Stimulated activated CD4-positive, alpha-beta T cell treated with anti-CD3 and anti-CD28 coated beads, Interleukin-12 subunit alpha, Interleukin-12 subunit beta, amount 100 ng/mL, for 4 hours (primary cell): ENCODE data around the gene CFB.
A peak's percentile ranks its signal among the peaks of the same experiment; 100 is the strongest.
"Not testable (repeated sequence)": the region's sequence is repeated elsewhere in the genome, so short reads cannot be mapped to it uniquely, and the experiment has no call there.

Source experiments
- DNase-seq: peaks from one replicate; pipeline ENCODE4 v3.0.0-alpha.2; 2020

The CFB gene

GRCh38 chr6:31945507-31946369, at the start of gene CFB:
Gene CFB (plus strand): TSS chr6:31946095. CDS start chr6:31946222, 127 bp downstream.
- DNase-seq = no peak

- DNase-seq = no peak
Observed at GRCh38 chr6:31896493-31896855, 49.4 kb upstream of the CFB start.

GRCh38 chr6:31896856-31897611, 48.9 kb upstream of the CFB start:
- no peak for DNase-seq

- peak; percentile 82 for DNase-seq
Observed at GRCh38 chr6:31897612-31898382, 48.1 kb upstream of the CFB start, which contains the start of gene EHMT2. Gene EHMT2 (minus strand): TSS chr6:31897698. CDS start chr6:31897677, 21 bp downstream.

GRCh38 chr6:31898383-31899011, 47.4 kb upstream of the CFB start:
- DNase-seq = no peak

GRCh38 chr6:31899215-31899614, 46.7 kb upstream of the CFB start:
- no peak for DNase-seq

- DNase-seq = no peak
Observed at GRCh38 chr6:31899882-31900722, 45.8 kb upstream of the CFB start.

GRCh38 chr6:31900917-31901414, 44.9 kb upstream of the CFB start:
- DNase-seq = no peak

GRCh38 chr6:31901415-31901952, 44.4 kb upstream of the CFB start:
- DNase-seq = peak; percentile 69

GRCh38 chr6:31901953-31902643, 43.8 kb upstream of the CFB start, which contains the start of gene ZBTB12:
Gene ZBTB12 (minus strand): TSS chr6:31902086. CDS start chr6:31901305, 781 bp downstream.
- peak; percentile 83 for DNase-seq

GRCh38 chr6:31903957-31904356, 41.9 kb upstream of the CFB start:
- DNase-seq = no peak

- no peak for DNase-seq
Observed at GRCh38 chr6:31905041-31905440, 40.9 kb upstream of the CFB start.

- no peak for DNase-seq
Observed at GRCh38 chr6:31906122-31906521, 39.8 kb upstream of the CFB start.

- DNase-seq = not testable (repeated sequence)
Observed at GRCh38 chr6:31906727-31907126, 39.2 kb upstream of the CFB start.

- DNase-seq = no peak
Observed at GRCh38 chr6:31907158-31907813, 38.6 kb upstream of the CFB start.

- not testable (repeated sequence) for DNase-seq
Observed at GRCh38 chr6:31908255-31908654, 37.6 kb upstream of the CFB start.

GRCh38 chr6:31908791-31909190, 37.1 kb upstream of the CFB start:
- no peak for DNase-seq

GRCh38 chr6:31909298-31909697, 36.6 kb upstream of the CFB start:
- not testable (repeated sequence) for DNase-seq

- DNase-seq = no peak
Observed at GRCh38 chr6:31911826-31912585, 33.9 kb upstream of the CFB start.
